DND-41 (cell line): Measurements from ENCODE around the gene ACCS.

Experiments
- ATAC-seq: fragments of 200-7000 bp; cut with Tn5 transposase; 3 replicates; pipeline ENCODE4 v1.9.1; 2021; ENCODE audit warnings: low read depth; ENCODE audit not compliant: insufficient read depth
- DNase-seq: peaks from one replicate; pipeline ENCODE4 v3.0.0-alpha.2; 2020
- H2AFZ ChIP-seq: 2 replicates; pipeline ENCODE4 v1.6.0; 2012; ENCODE audit warnings: low read depth, low read length
- H3K27ac ChIP-seq: 2 replicates; pipeline ENCODE4 v1.5.1; 2012; ENCODE audit warnings: low read length, inconsistent platforms
- H3K27me3 ChIP-seq: fragments of 200-600 bp; sonication (generic); 2 replicates; pipeline ENCODE4 v1.6.0; 2012; ENCODE audit warnings: low read length, mild to moderate bottlenecking, inconsistent platforms; ENCODE audit not compliant: insufficient read depth, poor library complexity
- H3K36me3 ChIP-seq: 2 replicates; pipeline ENCODE4 v1.5.1; 2012; ENCODE audit warnings: low read length, inconsistent platforms; ENCODE audit not compliant: insufficient read depth
- H3K4me1 ChIP-seq: 2 replicates; pipeline ENCODE4 v1.5.1; 2012; ENCODE audit warnings: mild to moderate bottlenecking, low read length; ENCODE audit not compliant: insufficient read depth
- H3K4me2 ChIP-seq: 2 replicates; pipeline ENCODE4 v1.6.0; 2012; ENCODE audit warnings: mild to moderate bottlenecking, moderate library complexity, low read length, inconsistent platforms; ENCODE audit not compliant: insufficient read depth
- H3K4me3 ChIP-seq, 2 experiments: fragments of 200-600 bp in 1 of 2; shearing (Covaris generic) in 1 of 2; 2 replicates each; pipeline ENCODE4 v1.5.1; 2012 to 2016; ENCODE audit warnings: inconsistent platforms in 2 of 2, low read length in 2 of 2, mild to moderate bottlenecking in 2 of 2, low read depth in 1 of 2, moderate library complexity in 1 of 2
- H3K79me2 ChIP-seq: 2 replicates; pipeline ENCODE4 v1.6.0; 2012; ENCODE audit warnings: low read length, inconsistent platforms; ENCODE audit not compliant: insufficient read depth
- H3K9ac ChIP-seq: 2 replicates; pipeline ENCODE4 v1.6.0; 2012; ENCODE audit warnings: low read depth, mild to moderate bottlenecking, inconsistent platforms, low read length, moderate library complexity
- H3K9me3 ChIP-seq: 2 replicates; pipeline ENCODE4 v1.5.1; 2012; ENCODE audit warnings: low read length, moderate library complexity, mild to moderate bottlenecking, inconsistent platforms; ENCODE audit not compliant: insufficient read depth, severe bottlenecking
- H4K20me1 ChIP-seq: 2 replicates; pipeline ENCODE4 v1.6.0; 2012; ENCODE audit warnings: low read length; ENCODE audit not compliant: insufficient read depth
- EZH2 ChIP-seq: IDR thresholded peaks from 3 replicates; pipeline ENCODE4 v1.6.1; 2012; ENCODE audit warnings: borderline replicate concordance, low read depth, mild to moderate bottlenecking, moderate library complexity, low read length, inconsistent platforms; ENCODE audit not compliant: severe bottlenecking
- TF ChIP-seq, protein P1 (sequence below): IDR thresholded peaks from 2 replicates; pipeline ENCODE4 v1.5.1; 2012; ENCODE audit warnings: borderline replicate concordance, low read length, moderate library complexity, mild to moderate bottlenecking; ENCODE audit not compliant: poor library complexity, severe bottlenecking; ENCODE audit errors: extremely low read depth

Gene ACCS

DNA sequence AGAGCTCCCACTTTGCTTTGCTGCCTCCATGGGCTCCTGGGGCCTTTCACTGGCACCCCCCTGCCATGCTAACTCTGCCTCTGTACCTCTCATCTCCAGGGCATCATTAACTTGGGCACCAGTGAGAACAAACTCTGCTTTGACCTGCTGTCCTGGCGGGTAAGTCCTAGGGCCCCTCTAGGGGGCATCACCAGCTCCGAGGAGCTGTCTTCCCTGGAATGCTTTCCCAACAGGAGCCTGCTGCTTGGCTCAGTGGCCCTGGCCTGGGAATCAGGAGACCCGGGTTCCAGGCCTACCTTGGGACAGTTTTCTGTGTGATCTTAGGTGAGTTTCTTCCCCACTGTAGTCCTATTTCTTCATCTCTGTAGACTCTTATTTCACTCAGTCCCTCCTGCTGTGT is 5.1 kb downstream of the ACCS start:
- ATAC-seq (no peak), DNase-seq (no peak)
- H3K4me1 ChIP-seq, result no peaks in the 10 kb centered on the region
- no peaks in the 10 kb centered on the region for H4K20me1 ChIP-seq
- no peaks in the 10 kb centered on the region for H3K27me3 ChIP-seq
- no peaks in the 10 kb centered on the region for H3K36me3 ChIP-seq
- no peak overlapping the region for H3K9ac ChIP-seq
- no peak for TF ChIP-seq EZH2
- TF ChIP-seq, protein P1, sequence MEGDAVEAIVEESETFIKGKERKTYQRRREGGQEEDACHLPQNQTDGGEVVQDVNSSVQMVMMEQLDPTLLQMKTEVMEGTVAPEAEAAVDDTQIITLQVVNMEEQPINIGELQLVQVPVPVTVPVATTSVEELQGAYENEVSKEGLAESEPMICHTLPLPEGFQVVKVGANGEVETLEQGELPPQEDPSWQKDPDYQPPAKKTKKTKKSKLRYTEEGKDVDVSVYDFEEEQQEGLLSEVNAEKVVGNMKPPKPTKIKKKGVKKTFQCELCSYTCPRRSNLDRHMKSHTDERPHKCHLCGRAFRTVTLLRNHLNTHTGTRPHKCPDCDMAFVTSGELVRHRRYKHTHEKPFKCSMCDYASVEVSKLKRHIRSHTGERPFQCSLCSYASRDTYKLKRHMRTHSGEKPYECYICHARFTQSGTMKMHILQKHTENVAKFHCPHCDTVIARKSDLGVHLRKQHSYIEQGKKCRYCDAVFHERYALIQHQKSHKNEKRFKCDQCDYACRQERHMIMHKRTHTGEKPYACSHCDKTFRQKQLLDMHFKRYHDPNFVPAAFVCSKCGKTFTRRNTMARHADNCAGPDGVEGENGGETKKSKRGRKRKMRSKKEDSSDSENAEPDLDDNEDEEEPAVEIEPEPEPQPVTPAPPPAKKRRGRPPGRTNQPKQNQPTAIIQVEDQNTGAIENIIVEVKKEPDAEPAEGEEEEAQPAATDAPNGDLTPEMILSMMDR, result no peak
- no peak overlapping the region for H3K4me2 ChIP-seq
- H3K9me3 ChIP-seq, result no peaks in the 10 kb centered on the region
- H3K79me2 ChIP-seq, result no peaks in the 10 kb centered on the region
- H3K4me3 ChIP-seq, result no peak overlapping the region
- H3K27ac ChIP-seq, result no peak overlapping the region
- no peak overlapping the region for H2AFZ ChIP-seq

DNA sequence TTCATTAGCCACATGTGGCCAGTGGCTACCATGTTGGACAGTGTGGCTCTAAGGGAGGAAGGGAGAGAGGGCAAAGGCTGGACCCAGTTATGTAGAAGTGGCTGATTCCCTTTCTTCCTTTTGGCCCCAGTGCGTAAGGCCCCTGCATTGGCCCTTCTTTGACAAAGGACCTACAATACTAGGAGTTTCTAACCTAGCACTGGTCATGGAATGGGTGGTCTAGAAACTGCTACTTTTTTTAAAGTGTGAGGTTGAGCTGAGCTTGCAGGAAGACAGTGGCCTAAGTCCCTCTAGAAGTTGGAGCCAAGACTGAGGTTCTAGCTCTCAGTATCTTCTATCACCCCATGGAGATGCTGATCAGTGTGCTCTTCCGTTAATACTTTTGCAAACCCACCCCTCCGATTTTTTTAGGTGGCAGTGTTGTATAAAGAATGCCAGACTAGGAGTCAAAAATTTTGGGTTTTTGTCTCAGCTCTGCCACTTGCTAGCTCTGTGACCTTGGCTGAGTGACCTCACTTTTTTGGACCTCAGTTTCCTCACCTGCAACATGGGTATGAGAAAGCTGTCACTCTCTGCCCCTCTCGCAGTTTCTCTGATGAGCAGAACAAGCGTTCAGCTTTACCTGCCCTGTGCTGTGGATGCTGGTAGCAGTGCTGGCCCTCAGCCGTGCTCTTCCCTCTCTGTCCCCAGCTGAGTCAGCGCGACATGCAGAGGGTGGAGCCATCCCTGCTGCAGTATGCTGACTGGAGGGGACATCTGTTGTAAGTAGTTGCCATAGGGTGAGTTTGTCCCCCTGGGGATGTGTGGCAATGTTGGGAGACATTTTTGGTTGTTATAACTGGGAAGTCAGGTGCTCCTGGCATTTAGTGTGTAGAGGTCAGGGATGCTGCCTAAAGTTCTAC is 6.9 kb downstream of the ACCS start:
- no peaks in the 10 kb centered on the region for H3K4me1 ChIP-seq
- DNase-seq (no peak), ATAC-seq (no peak)
- H2AFZ ChIP-seq, result no peak overlapping the region
- no peaks in the 10 kb centered on the region for H3K79me2 ChIP-seq
- TF ChIP-seq, protein P1, result no peak
- no peak for TF ChIP-seq EZH2
- H3K9ac ChIP-seq, result no peak overlapping the region
- no peak overlapping the region for H3K4me3 ChIP-seq
- H3K27ac ChIP-seq, result no peak overlapping the region
- H3K36me3 ChIP-seq, result no peaks in the 10 kb centered on the region
- H3K9me3 ChIP-seq, result no peaks in the 10 kb centered on the region
- H3K27me3 ChIP-seq, result no peaks in the 10 kb centered on the region
- no peaks in the 10 kb centered on the region for H4K20me1 ChIP-seq
- H3K4me2 ChIP-seq, result no peak overlapping the region

DNA sequence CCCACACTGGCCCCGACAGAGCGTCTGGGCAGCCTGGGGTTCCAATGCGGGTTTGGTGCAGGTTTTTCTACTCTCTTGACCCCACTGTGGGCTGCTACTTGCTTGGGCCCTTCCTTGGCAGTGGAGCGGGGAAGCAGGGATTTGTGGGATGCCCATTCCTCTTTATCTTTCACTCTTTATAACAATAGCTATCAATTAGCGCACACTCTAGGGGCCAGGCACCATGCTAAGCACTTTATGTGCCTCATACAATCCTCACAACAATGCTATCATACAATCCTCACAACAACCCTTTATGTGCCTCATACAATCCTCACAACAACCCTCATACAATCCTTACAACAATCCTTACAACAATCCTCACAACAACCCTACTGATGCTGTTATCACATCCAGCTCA is 12.7 kb downstream of the ACCS start:
- ATAC-seq, result no peak
- H4K20me1 ChIP-seq, result no peaks in the 10 kb centered on the region
- TF ChIP-seq, protein P1, result no peak
- no peak for TF ChIP-seq EZH2

DNA sequence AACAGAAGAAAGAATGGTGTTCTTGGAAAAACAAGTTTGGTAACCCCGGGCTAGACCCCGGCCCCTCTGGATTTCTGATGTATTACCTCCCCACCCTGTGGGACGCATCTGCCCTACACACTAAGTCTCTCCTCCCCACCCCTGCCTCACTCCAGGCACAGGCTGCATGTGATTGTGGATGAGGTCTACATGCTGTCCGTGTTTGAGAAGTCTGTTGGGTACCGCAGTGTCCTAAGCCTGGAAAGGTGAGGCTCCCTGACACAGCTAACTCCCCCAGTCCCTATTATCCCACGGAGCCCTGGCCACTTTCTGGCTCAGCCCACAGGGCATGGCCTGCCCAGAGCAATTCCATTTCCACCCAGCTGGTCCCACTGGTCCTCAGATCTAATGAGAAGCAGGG is 13.3 kb downstream of the ACCS start:
- H3K4me2 ChIP-seq, result no peak overlapping the region
- no peak for ATAC-seq
- H3K4me1 ChIP-seq, result no peaks in the 10 kb centered on the region
- no peak overlapping the region for H2AFZ ChIP-seq
- H3K9ac ChIP-seq, result no peak overlapping the region
- H3K36me3 ChIP-seq, result no peaks in the 10 kb centered on the region
- H4K20me1 ChIP-seq, result no peaks in the 10 kb centered on the region
- H3K79me2 ChIP-seq, result no peaks in the 10 kb centered on the region
- no peaks in the 10 kb centered on the region for H3K9me3 ChIP-seq
- no peak overlapping the region for H3K4me3 ChIP-seq
- TF ChIP-seq EZH2, result no peak
- TF ChIP-seq, protein P1, result no peak
- no peak for DNase-seq
- H3K27me3 ChIP-seq, result peaks cover 3% of the 10 kb centered on the region
- H3K27ac ChIP-seq, result no peak overlapping the region

More for the DNA sequence above, 12.7 kb downstream of the ACCS start:
- no peaks in the 10 kb centered on the region for H3K36me3 ChIP-seq
- no peaks in the 10 kb centered on the region for H3K4me1 ChIP-seq
- no peaks in the 10 kb centered on the region for H3K79me2 ChIP-seq
- no peak overlapping the region for H3K4me3 ChIP-seq
- H3K27me3 ChIP-seq, result peaks cover 3% of the 10 kb centered on the region
- H3K9ac ChIP-seq, result no peak overlapping the region
- no peak overlapping the region for H3K4me2 ChIP-seq
- H3K27ac ChIP-seq, result no peak overlapping the region
- H3K9me3 ChIP-seq, result no peaks in the 10 kb centered on the region
- no peak for DNase-seq
- no peak overlapping the region for H2AFZ ChIP-seq
